ENCODE data around the gene FAM240B.

The FAM240B gene

GRCh38 chr9:38668791-38669466, 51.0 kb downstream of the FAM240B start:
- DNase-seq (ENCODE audit: low spot score), result no peak

GRCh38 chr9:38662763-38663593, 57.0 kb downstream of the FAM240B start:
- no peak for DNase-seq (ENCODE audit: low spot score)

GRCh38 chr9:38659538-38659937, 60.4 kb downstream of the FAM240B start:
- no peak for DNase-seq (ENCODE audit: low spot score)

GRCh38 chr9:38656896-38657295, 63.0 kb downstream of the FAM240B start:
- no peak for DNase-seq (ENCODE audit: low spot score)

GRCh38 chr9:38652486-38652885, 67.4 kb downstream of the FAM240B start:
- DNase-seq (ENCODE audit: low spot score), result no peak

- no peak for DNase-seq (ENCODE audit: low spot score)
Measured at GRCh38 chr9:38652044-38652443, 67.9 kb downstream of the FAM240B start.

GRCh38 chr9:38651400-38652042, 68.4 kb downstream of the FAM240B start:
- no peak for DNase-seq (ENCODE audit: low spot score)

- DNase-seq (ENCODE audit: low spot score), result no peak
Measured at GRCh38 chr9:38650564-38650963, 69.4 kb downstream of the FAM240B start.

GRCh38 chr9:38649731-38650363, 70.1 kb downstream of the FAM240B start:
- no peak for DNase-seq (ENCODE audit: low spot score)

- no peak for DNase-seq (ENCODE audit: low spot score)
Measured at GRCh38 chr9:38644601-38645000, 75.3 kb downstream of the FAM240B start.
